Endothelial cell of umbilical vein (primary cell): Measurements from ENCODE around the gene HIPK1. TPM values are rescaled to one million over a fixed set of nuclear protein-coding genes. Genes with fewer than 3 reads are reported as not detected.

ENCODE experiments used
- BruUV-seq: library from RNA; stranded (reverse); fragments of 400-500 nt; replicated peaks from 2 replicates; lab custom pipeline; 2021; lab: Mats Ljungman, UMichigan
- CTCF ChIA-PET: fragments of 300-600, 350-600 bp; sonication (Branson Sonifier 250); formaldehyde crosslinking; loops from one replicate; lab custom pipeline; 2021; ENCODE audit warnings: antibody characterized with exemption, inconsistent platforms; lab: Charles Lee
- POLR2A ChIA-PET: fragments of 300-600, 350-600 bp; sonication (Branson Sonifier 250); formaldehyde crosslinking; loops from one replicate; lab custom pipeline; 2021; ENCODE audit warnings: antibody characterized with exemption, inconsistent platforms; lab: Charles Lee
- DNase-seq: peaks from one replicate; pipeline ENCODE4 v3.0.0-alpha.2; 2011; ENCODE audit warnings: low read depth, low spot score
- FAIRE-seq: peaks from 2 replicates; lab custom pipeline; 2011; peaks lifted over from hg19 to GRCh38; lab: Jason Lieb, UNC
- H2AFZ ChIP-seq: 2 replicates; pipeline ENCODE4 v1.6.0; 2012; ENCODE audit warnings: low read depth, low read length, control low read depth, inconsistent platforms
- H3K27ac ChIP-seq: 2 replicates; pipeline ENCODE4 v1.5.1; 2011; ENCODE audit warnings: low read depth, mild to moderate bottlenecking, control low read depth, low read length, moderate library complexity; ENCODE audit not compliant: insufficient read depth
- H3K27me3 ChIP-seq, 2 experiments: 2 replicates each; pipeline versions ENCODE4 v1.6.0 to v1.6.1; 2011; ENCODE audit warnings: low read length in 2 of 2, mixed read lengths in 1 of 2; ENCODE audit not compliant: control insufficient read depth in 2 of 2, insufficient read depth in 2 of 2
- H3K36me3 ChIP-seq, 2 experiments: 2 replicates in 1 of 2; 3 replicates in 1 of 2; pipeline ENCODE4 v1.5.1; 2011; ENCODE audit warnings: low read length in 2 of 2, mild to moderate bottlenecking in 1 of 2, moderate library complexity in 1 of 2; ENCODE audit not compliant: control insufficient read depth in 2 of 2, insufficient read depth in 2 of 2; ENCODE audit errors: extremely low read depth in 1 of 2
- H3K4me1 ChIP-seq: 3 replicates; pipeline ENCODE4 v1.5.1; 2011; ENCODE audit warnings: mild to moderate bottlenecking, low read length; ENCODE audit not compliant: control insufficient read depth, insufficient read depth; ENCODE audit errors: extremely low read depth
- H3K4me2 ChIP-seq: 2 replicates; pipeline ENCODE4 v1.6.1; 2011; ENCODE audit warnings: low read length, control low read depth, mixed read lengths; ENCODE audit not compliant: insufficient read depth
- H3K4me3 ChIP-seq, 3 experiments: fragments of 200-600 bp in 1 of 3; sonication (generic), shearing (Covaris generic) in 1 of 3; replicated peaks in 1 of 3; 2 replicates each; pipeline ENCODE4 v1.5.1; 2011 to 2016; ENCODE audit warnings: control low read depth in 3 of 3, low read length in 3 of 3, mild to moderate bottlenecking in 2 of 3, inconsistent platforms in 1 of 3, low read depth in 1 of 3, moderate library complexity in 1 of 3; ENCODE audit not compliant: insufficient read depth in 1 of 3
- H3K79me2 ChIP-seq: 2 replicates; pipeline ENCODE4 v1.6.0; 2012; ENCODE audit warnings: low read length, inconsistent platforms; ENCODE audit not compliant: control insufficient read depth, insufficient read depth
- H3K9ac ChIP-seq: replicated peaks from 2 replicates; pipeline ENCODE3; 2011; ENCODE audit warnings: low read length, control low read depth; ENCODE audit not compliant: insufficient read depth; ENCODE audit errors: extremely low read depth
- H3K9me1 ChIP-seq: replicated peaks from 3 replicates; pipeline ENCODE4 v1.6.0; 2011; ENCODE audit warnings: mild to moderate bottlenecking, low read length; ENCODE audit not compliant: control insufficient read depth, insufficient read depth; ENCODE audit errors: extremely low read depth
- H3K9me3 ChIP-seq: replicated peaks from 2 replicates; pipeline ENCODE4 v1.5.1; 2012; ENCODE audit warnings: low read length, inconsistent platforms; ENCODE audit not compliant: control insufficient read depth, insufficient read depth
- H4K20me1 ChIP-seq: replicated peaks from 2 replicates; pipeline ENCODE3; 2011; ENCODE audit warnings: mild to moderate bottlenecking, low read length; ENCODE audit not compliant: control insufficient read depth, insufficient read depth; ENCODE audit errors: extremely low read depth
- CTCF ChIP-seq, 2 donors: IDR thresholded peaks; 1 replicate in 1 of 2; 2 replicates in 1 of 2; pipeline ENCODE4 v1.5.1; 2011; ENCODE audit warnings: low read length in 2 of 2, mild to moderate bottlenecking in 2 of 2, moderate library complexity in 2 of 2, control low read depth in 1 of 2, inconsistent platforms in 1 of 2, low read depth in 1 of 2; ENCODE audit not compliant: insufficient read depth in 1 of 2; ENCODE audit errors: extremely low read depth in 1 of 2
- EZH2 ChIP-seq: IDR thresholded peaks from 2 replicates; pipeline ENCODE4 v1.6.1; 2012; ENCODE audit warnings: borderline replicate concordance, low read depth, mild to moderate bottlenecking, moderate library complexity, low read length, inconsistent platforms; ENCODE audit not compliant: severe bottlenecking
- FOS ChIP-seq: IDR thresholded peaks from 2 replicates; pipeline ENCODE4 v1.6.1; 2011; ENCODE audit warnings: mild to moderate bottlenecking, low read length, moderate library complexity, borderline replicate concordance; ENCODE audit not compliant: insufficient read depth
- GATA2 ChIP-seq: IDR thresholded peaks from 2 replicates; pipeline ENCODE4 v1.7.0; 2011; ENCODE audit warnings: low read depth, mild to moderate bottlenecking, moderate library complexity, mixed read lengths, low read length; ENCODE audit not compliant: insufficient read length, insufficient read depth
- JUN ChIP-seq: IDR thresholded peaks from 2 replicates; pipeline ENCODE4 v1.6.1; 2011; ENCODE audit warnings: borderline replicate concordance, low read depth; ENCODE audit not compliant: insufficient read length, insufficient read depth
- MAX ChIP-seq: IDR thresholded peaks from 2 replicates; pipeline ENCODE4 v1.6.1; 2011; ENCODE audit not compliant: insufficient read depth, insufficient read length
- MYC ChIP-seq: IDR thresholded peaks from one replicate; pipeline ENCODE4 v1.6.1; 2011; ENCODE audit warnings: mild to moderate bottlenecking, low read depth, low read length
- POLR2A ChIP-seq: IDR thresholded peaks from 2 replicates; pipeline ENCODE4 v1.6.1; 2012; ENCODE audit warnings: low read depth, mild to moderate bottlenecking, control low read depth, low read length
- POLR2AphosphoS5 ChIP-seq: IDR thresholded peaks from 2 replicates; pipeline ENCODE4 v1.6.1; 2012; ENCODE audit warnings: low read depth, mild to moderate bottlenecking, control low read depth, low read length, moderate library complexity; ENCODE audit not compliant: insufficient read depth
- dilution Hi-C: fragments of 300-500 bp; cut with MboI; formaldehyde crosslinking; loops from one replicate; pipeline ENCODE4 v1.15.0; 2019; ENCODE audit warnings: low sequenced_read_pairs; ENCODE audit not compliant: extremely low pct_ligation_motif_present
- intact Hi-C: fragments of 100-400 bp; cut with micrococcal nuclease; formaldehyde crosslinking; loops from one replicate; pipeline ENCODE4 v1.10.0; 2022
- polyA plus RNA-seq, 4 experiments: library from polyadenylated mRNA; depleted of rRNA in 3 of 4; stranded (reverse) in 3 of 4; unstranded in 1 of 4; fragments of >200 nt; gene quantifications; 2 replicates each; pipeline versions ENCODE4 v1.2.1 to v1.2.3, GENCODE V29; 2011 to 2012; ENCODE audit warnings: missing spikeins in 1 of 4
- total RNA-seq: library from RNA; stranded (reverse); gene quantifications from 2 replicates; pipeline ENCODE4 v1.2.3, GENCODE V29; 2021

The HIPK1 gene
- total and polyA plus RNA-seq, 2 donors (not counting 3 experiments of a cell fraction or from before 2014, with no cell fraction given), result 39.3 to 56.1 TPM

- no TSS peak for BruUV-seq
- H4K20me1 ChIP-seq, result no peaks in the 10 kb centered on the region
- H3K4me1 ChIP-seq, result no peaks in the 10 kb centered on the region
- H3K9me1 ChIP-seq, result no peaks in the 10 kb centered on the region
- no peak for DNase-seq
- dilution Hi-C loops, result no loop called here
- H3K4me3 ChIP-seq, result no peak overlapping the region
- no peak overlapping the region for H3K4me2 ChIP-seq
- intact Hi-C loops, result no loop called here
- H3K9me3 ChIP-seq, result no peaks in the 10 kb centered on the region
- no peak overlapping the region for H2AFZ ChIP-seq
- no peaks in the 10 kb centered on the region for H3K79me2 ChIP-seq
- H3K9ac ChIP-seq, result no peak overlapping the region
- no peak overlapping the region for H3K27ac ChIP-seq
- no peak for TF ChIP-seq JUN
- no peak for TF ChIP-seq EZH2
- TF ChIP-seq CTCF (IDR thresholded peaks at IDR 0.05; ENCODE audit: extremely low read depth in 1 of 2, insufficient read depth in 1 of 2, low read depth in 1 of 2, low read length in 2 of 2), result no peak
- no peak for TF ChIP-seq MAX
- TF ChIP-seq MYC, result no peak
- no peak for TF ChIP-seq GATA2
- no peak for TF ChIP-seq POLR2A
- TF ChIP-seq POLR2AphosphoS5, result no peak
- no peak for TF ChIP-seq FOS
- no peak for FAIRE-seq
- no peaks in the 10 kb centered on the region for H3K27me3 ChIP-seq
- POLR2A ChIA-PET, result interaction anchor here (1.0 kb wide), 1 partner anchor 19 kb away, joined by 4 read pairs; the partner anchor contains the start of gene OLFML3
- H3K36me3 ChIP-seq, result no peaks in the 10 kb centered on the region
- CTCF ChIA-PET, result interaction anchor here (1.0 to 1.2 kb wide), 2 partner anchors 14 to 285 kb away, joined by 3 to 5 read pairs; no protein-coding TSS in a partner anchor
These were observed 69.2 kb downstream of the HIPK1 start for GRCh38 chr1:113998361-113998760.
